ENCODE results near the gene ZGPAT.

DNA sequence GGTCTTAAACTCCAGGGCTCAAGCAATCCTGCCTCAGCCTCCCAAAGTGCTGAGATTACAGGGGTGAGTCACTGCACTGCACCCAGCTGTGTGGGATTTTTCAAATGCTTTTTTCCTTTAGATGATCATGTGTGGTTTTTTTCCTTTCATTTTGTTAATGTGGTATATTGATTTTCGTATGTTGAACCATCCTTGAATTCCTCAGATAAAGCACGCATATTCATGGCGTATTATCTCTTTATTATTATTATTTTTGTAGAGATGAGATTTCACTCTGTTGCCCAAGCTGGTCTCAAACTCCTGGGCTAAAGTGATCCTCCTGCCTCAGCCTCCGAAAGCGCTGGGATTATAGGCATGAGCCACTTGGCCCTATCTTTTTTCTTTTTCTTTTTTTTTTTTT lies 7.0 kb downstream of the ZGPAT start:
- TF ChIP-seq POLR2AphosphoS5 (IDR thresholded peaks at IDR 0.05; ENCODE audit: borderline replicate concordance, low read depth, low read length) (no peak), FOXP2 (optimal IDR thresholded peaks at IDR 0.05; ENCODE audit: control extremely low read depth, extremely low read length, insufficient read depth) (no peak), EZH2 (IDR thresholded peaks at IDR 0.05) (no peak)

All from SK-N-MC (cell line).